Measurements from ENCODE around the gene PDLIM5.

The PDLIM5 gene

GRCh38 chr4:94577136-94577535 is 125.4 kb downstream of the PDLIM5 start:
- Histone ChIP-seq H3K4me3 (no peak overlapping the region), H3K27ac (peak overlapping the region in 1 of 2 donors; percentile 40)
- no peak for DNase-seq (ENCODE audit: low spot score)
- TF ChIP-seq CTCF (IDR thresholded peaks at IDR 0.05) = no peak

GRCh38 chr4:94578195-94578594 is 126.5 kb downstream of the PDLIM5 start:
- no peak for TF ChIP-seq CTCF (IDR thresholded peaks at IDR 0.05)
- Histone ChIP-seq H3K27ac (no peak overlapping the region), H3K4me3 (no peak overlapping the region)
- DNase-seq (ENCODE audit: low spot score) = no peak

- Histone ChIP-seq H3K27ac (no peak overlapping the region), H3K4me3 (no peak overlapping the region)
- no peak for DNase-seq (ENCODE audit: low spot score)
- no peak for TF ChIP-seq CTCF (IDR thresholded peaks at IDR 0.05)
Measured at GRCh38 chr4:94581766-94582165, 130.0 kb downstream of the PDLIM5 start.

GRCh38 chr4:94582517-94582916 is 130.8 kb downstream of the PDLIM5 start:
- no peak overlapping the region for H3K27ac ChIP-seq
- H3K4me3 ChIP-seq = no peak overlapping the region
- no peak for TF ChIP-seq CTCF (IDR thresholded peaks at IDR 0.05)
- DNase-seq (ENCODE audit: low spot score) = no peak

- DNase-seq (ENCODE audit: low spot score) = no peak
- TF ChIP-seq CTCF (IDR thresholded peaks at IDR 0.05) = no peak
- Histone ChIP-seq H3K27ac (no peak overlapping the region), H3K4me3 (no peak overlapping the region)
Measured at GRCh38 chr4:94583914-94584641, 132.3 kb downstream of the PDLIM5 start.

GRCh38 chr4:94588896-94589693 is 137.4 kb downstream of the PDLIM5 start:
- DNase-seq (ENCODE audit: low spot score) = no peak
- Histone ChIP-seq H3K27ac (no peak overlapping the region), H3K4me3 (no peak overlapping the region)
- no peak for TF ChIP-seq CTCF (IDR thresholded peaks at IDR 0.05)

- no peak for TF ChIP-seq CTCF (IDR thresholded peaks at IDR 0.05)
- no peak for DNase-seq (ENCODE audit: low spot score)
- no peak overlapping the region for H3K4me3 ChIP-seq
- H3K27ac ChIP-seq = no peak overlapping the region
Measured at GRCh38 chr4:94590493-94590892, 138.8 kb downstream of the PDLIM5 start.

All from coronary artery (tissue), 2 donors.